ENCODE measurements around the gene MAN1A1.

The MAN1A1 gene

GRCh38 chr6:119137194-119138072 is 212.1 kb downstream of the MAN1A1 start:
- DNase-seq (ENCODE audit: low spot score), result no peak
- in situ Hi-C loops (cut with MboI; ENCODE audit: low pct_unique_long_range_greater_than_20kb, low sequenced_read_pairs, unreplicated experiment), result no loop called here
- TF ChIP-seq CTCF (IDR thresholded peaks at IDR 0.05; ENCODE audit: extremely low read depth, insufficient read depth, missing control alignments), result no peak

GRCh38 chr6:119134752-119135151 is 214.8 kb downstream of the MAN1A1 start:
- in situ Hi-C loops (cut with MboI; ENCODE audit: low pct_unique_long_range_greater_than_20kb, low sequenced_read_pairs, unreplicated experiment), result no loop called here
- TF ChIP-seq CTCF (IDR thresholded peaks at IDR 0.05; ENCODE audit: extremely low read depth, insufficient read depth, missing control alignments), result no peak
- DNase-seq (ENCODE audit: low spot score), result no peak

GRCh38 chr6:119133400-119133799 is 216.2 kb downstream of the MAN1A1 start:
- TF ChIP-seq CTCF (IDR thresholded peaks at IDR 0.05; ENCODE audit: extremely low read depth, insufficient read depth, missing control alignments), result no peak
- no peak for DNase-seq (ENCODE audit: low spot score)
- in situ Hi-C loops (cut with MboI; ENCODE audit: low pct_unique_long_range_greater_than_20kb, low sequenced_read_pairs, unreplicated experiment), result no loop called here

- TF ChIP-seq CTCF (IDR thresholded peaks at IDR 0.05; ENCODE audit: extremely low read depth, insufficient read depth, missing control alignments), result no peak
- no peak for DNase-seq (ENCODE audit: low spot score)
- in situ Hi-C loops (cut with MboI; ENCODE audit: low pct_unique_long_range_greater_than_20kb, low sequenced_read_pairs, unreplicated experiment), result no loop called here
Measured at GRCh38 chr6:119132261-119132981, 217.1 kb downstream of the MAN1A1 start.

GRCh38 chr6:119129968-119130484 is 219.5 kb downstream of the MAN1A1 start:
- TF ChIP-seq CTCF (IDR thresholded peaks at IDR 0.05; ENCODE audit: extremely low read depth, insufficient read depth, missing control alignments), result no peak
- in situ Hi-C loops (cut with MboI; ENCODE audit: low pct_unique_long_range_greater_than_20kb, low sequenced_read_pairs, unreplicated experiment), result no loop called here

GRCh38 chr6:119129148-119129967 is 220.2 kb downstream of the MAN1A1 start:
- peak; percentile 80 for TF ChIP-seq CTCF (IDR thresholded peaks at IDR 0.05; ENCODE audit: extremely low read depth, insufficient read depth, missing control alignments)
- DNase-seq (ENCODE audit: low spot score), result peak; percentile 62
- in situ Hi-C loops (cut with MboI; ENCODE audit: low pct_unique_long_range_greater_than_20kb, low sequenced_read_pairs, unreplicated experiment), result no loop called here

More at GRCh38 chr6:119129968-119130484, 219.5 kb downstream of the MAN1A1 start:
- DNase-seq (ENCODE audit: low spot score), result no peak
